T-cell (primary cell): ENCODE results near the gene AFAP1L1. TPM values are rescaled to one million over a fixed set of nuclear protein-coding genes. Genes with fewer than 3 reads are reported as not detected.

Source experiments
- ATAC-seq, 4 experiments: fragments of 200-7000 bp in 3 of 4; fragments of 150-1000 bp in 1 of 4; cut with Tn5 transposase; replicated peaks in 1 of 4; 1 replicate in 3 of 4; 2 replicates in 1 of 4; pipeline ENCODE4 v1.10.0; 2021; ENCODE audit warnings: moderate library complexity in 3 of 4, mild to moderate bottlenecking in 2 of 4, moderate number of reproducible peaks in 1 of 4
- CTCF ChIA-PET, 2 donors: fragments of 300-600 bp; sonication (Branson Sonifier 250); formaldehyde crosslinking; loops; one replicate each; lab custom pipeline; 2022; ENCODE audit warnings: antibody characterized with exemption in 2 of 2; lab: Charles Lee
- POLR2A ChIA-PET, 2 donors: fragments of 300-600 bp; sonication (Branson Sonifier 250); formaldehyde crosslinking; loops; one replicate each; lab custom pipeline; 2022; ENCODE audit warnings: antibody characterized with exemption in 2 of 2; lab: Charles Lee
- DNase-seq, 35 experiments: peaks; one replicate each; pipeline versions ENCODE4 v3.0.0 to v3.0.0-alpha.2; 2013 to 2023
- H3K27ac ChIP-seq: one replicate; pipeline ENCODE4 v1.5.1; 2013; ENCODE audit warnings: low read length
- H3K27me3 ChIP-seq, 2 experiments: replicated peaks in 1 of 2; 1 replicate in 1 of 2; 2 replicates in 1 of 2; pipeline versions ENCODE4 v1.6.1 to v1.7.0; 2013; ENCODE audit warnings: low read length in 1 of 2, mixed read lengths in 1 of 2; ENCODE audit not compliant: control insufficient read depth in 2 of 2, insufficient read depth in 2 of 2; ENCODE audit errors: extremely low read depth in 1 of 2
- H3K36me3 ChIP-seq, 2 donors: 1 replicate in 1 of 2; 2 replicates in 1 of 2; pipeline versions ENCODE4 v1.6.1 to v1.7.0; 2013; ENCODE audit warnings: low read length in 1 of 2; ENCODE audit not compliant: control insufficient read depth in 2 of 2, insufficient read depth in 1 of 2; ENCODE audit errors: extremely low read depth in 1 of 2
- H3K4me1 ChIP-seq, 2 experiments: 1 replicate in 1 of 2; 2 replicates in 1 of 2; pipeline versions ENCODE4 v1.6.1 to v1.7.0; 2013; ENCODE audit warnings: low read length in 2 of 2, mixed read lengths in 1 of 2; ENCODE audit not compliant: insufficient read depth in 2 of 2, control insufficient read depth in 1 of 2; ENCODE audit errors: extremely low read depth in 1 of 2
- H3K4me3 ChIP-seq, 2 donors: 1 replicate in 1 of 2; 2 replicates in 1 of 2; pipeline versions ENCODE4 v1.5.1 to v1.7.0; 2013; ENCODE audit warnings: mild to moderate bottlenecking in 2 of 2, low read length in 1 of 2, moderate library complexity in 1 of 2; ENCODE audit not compliant: control insufficient read depth in 1 of 2; ENCODE audit errors: extremely low read depth in 1 of 2
- H3K9me3 ChIP-seq: 2 replicates; pipeline ENCODE4 v1.7.0; 2013
- H3K27ac Mint-ChIP-seq, 2 donors: one replicate each; pipeline ENCODE4 v1.8.0; 2020 to 2021; ENCODE audit warnings: mild to moderate bottlenecking in 2 of 2, mixed read lengths in 2 of 2
- H3K27me3 Mint-ChIP-seq, 2 donors: one replicate each; pipeline ENCODE4 v1.8.0; 2021 to 2022; ENCODE audit warnings: mixed read lengths in 2 of 2
- H3K36me3 Mint-ChIP-seq: one replicate; pipeline ENCODE4 v1.8.0; 2021; ENCODE audit warnings: mixed read lengths
- H3K4me1 Mint-ChIP-seq, 3 donors: one replicate each; pipeline ENCODE4 v1.8.0; 2020 to 2022; ENCODE audit warnings: mixed read lengths in 3 of 3, mild to moderate bottlenecking in 1 of 3
- H3K4me3 Mint-ChIP-seq, 3 donors: one replicate each; pipeline ENCODE4 v1.8.0; 2020 to 2022; ENCODE audit warnings: mild to moderate bottlenecking in 3 of 3, mixed read lengths in 3 of 3, moderate library complexity in 3 of 3
- H3K9me3 Mint-ChIP-seq, 3 donors: one replicate each; pipeline ENCODE4 v1.8.0; 2020 to 2022; ENCODE audit warnings: mixed read lengths in 3 of 3
- WGBS: methylation state at CpG from one replicate; pipeline ENCODE4 v1.1.5; 2013; ENCODE audit warnings: missing lambda C conversion rate; ENCODE audit not compliant: insufficient coverage; 5-methylcytosine and 5-hydroxymethylcytosine counted together
- total RNA-seq, 35 experiments: library from RNA in 6 of 35; stranded (reverse) in 6 of 35; fragments of 120-200 nt in 1 of 35; gene quantifications; one replicate each; pipeline versions ENCODE4 v1.2.1 to v1.2.4 and lab custom pipeline; 2013 to 2026

The AFAP1L1 gene
- total RNA-seq, 5 donors from 2014 or later (not counting 1 experiment from before 2014, with no cell fraction given) = 0.20 to 0.99 (median 0.50) TPM

GRCh38 chr5:149319174-149319573 is 47.5 kb downstream of the AFAP1L1 start:
- peaks cover 0 to 4% (median 0%) of the 10 kb centered on the region in 3 donors for H3K9me3 Mint-ChIP-seq

DNA sequence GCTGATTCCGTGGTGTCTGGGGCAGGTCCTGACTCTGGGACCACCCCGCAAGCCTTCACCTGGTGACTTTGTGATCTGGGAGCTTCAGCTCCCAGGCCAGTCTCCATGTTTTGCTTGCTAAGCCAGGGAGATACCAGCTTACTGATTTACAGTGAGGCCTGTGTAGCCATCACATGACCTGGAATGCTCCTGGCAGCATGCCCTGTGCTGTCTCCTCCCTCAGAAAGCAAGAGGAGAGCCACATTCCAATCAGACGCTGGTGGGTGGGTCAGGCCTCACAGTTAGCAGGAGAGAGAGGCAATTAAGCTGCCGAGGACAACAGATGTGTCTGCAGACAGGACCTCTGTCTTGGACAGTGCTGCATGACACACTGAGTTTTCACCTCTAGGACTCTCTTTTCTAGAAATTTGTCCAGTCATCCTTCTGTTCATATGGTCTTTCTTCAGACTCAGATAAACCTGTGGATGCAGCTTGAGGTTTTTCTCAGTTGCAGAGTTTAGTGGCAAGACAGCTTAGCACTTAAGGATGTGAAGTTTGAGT is 49.2 kb downstream of the AFAP1L1 start:
- Mint-ChIP-seq H3K27ac (no peak overlapping the region), H3K36me3 (no peaks in the 10 kb centered on the region), H3K27me3 (no peaks in the 10 kb centered on the region), H3K9me3 (peaks cover 0 to 5% (median 0%) of the 10 kb centered on the region in 3 donors), H3K4me3 (no peak overlapping the region), H3K4me1 (peaks cover 0 to 3% (median 3%) of the 10 kb centered on the region in 3 donors)
- peaks cover 0 to 3% of the 10 kb centered on the region in 2 experiments for H3K4me1 ChIP-seq
- no peaks in the 10 kb centered on the region for H3K9me3 ChIP-seq
- POLR2A ChIA-PET = interaction anchor here in 1 of 2 donors (0.7 kb wide), 1 partner anchor 38 kb away, joined by 3 read pairs; no protein-coding TSS in a partner anchor
- no peak overlapping the region for H3K4me3 ChIP-seq
- 78% methylated on average over 4 of the region's 4 CpGs for WGBS
- no peak overlapping the region for H3K27ac ChIP-seq
- DNase-seq (no peak), ATAC-seq (no peak)
- H3K27me3 ChIP-seq = no peaks in the 10 kb centered on the region
- no peaks in the 10 kb centered on the region for H3K36me3 ChIP-seq
- CTCF ChIA-PET = interaction anchor here (0.6 to 4.2 kb wide), 10 partner anchors 20 to 125 kb away, joined by 3 to 19 read pairs (median 4); no protein-coding TSS in a partner anchor

More at GRCh38 chr5:149319174-149319573, 47.5 kb downstream of the AFAP1L1 start:
- Histone ChIP-seq H3K27me3 (no peaks in the 10 kb centered on the region), H3K4me1 (peaks cover 0 to 3% of the 10 kb centered on the region in 2 experiments), H3K27ac (no peak overlapping the region), H3K4me3 (no peak overlapping the region), H3K36me3 (no peaks in the 10 kb centered on the region), H3K9me3 (no peaks in the 10 kb centered on the region)
- Mint-ChIP-seq H3K36me3 (no peaks in the 10 kb centered on the region), H3K27me3 (no peaks in the 10 kb centered on the region), H3K4me3 (no peak overlapping the region), H3K4me1 (peaks cover 0 to 3% (median 3%) of the 10 kb centered on the region in 3 donors), H3K27ac (no peak overlapping the region)
- 100% methylated on average over 2 of the region's 3 CpGs for WGBS
- ChIA-PET CTCF (interaction anchor here (0.6 to 4.2 kb wide), 8 partner anchors 22 to 126 kb away, joined by 3 to 19 read pairs (median 6); partner anchors contain the start of gene GRPEL2 (in 1 of the 2)), POLR2A (no interaction called here)
- ATAC-seq (no peak), DNase-seq (no peak)

DNA sequence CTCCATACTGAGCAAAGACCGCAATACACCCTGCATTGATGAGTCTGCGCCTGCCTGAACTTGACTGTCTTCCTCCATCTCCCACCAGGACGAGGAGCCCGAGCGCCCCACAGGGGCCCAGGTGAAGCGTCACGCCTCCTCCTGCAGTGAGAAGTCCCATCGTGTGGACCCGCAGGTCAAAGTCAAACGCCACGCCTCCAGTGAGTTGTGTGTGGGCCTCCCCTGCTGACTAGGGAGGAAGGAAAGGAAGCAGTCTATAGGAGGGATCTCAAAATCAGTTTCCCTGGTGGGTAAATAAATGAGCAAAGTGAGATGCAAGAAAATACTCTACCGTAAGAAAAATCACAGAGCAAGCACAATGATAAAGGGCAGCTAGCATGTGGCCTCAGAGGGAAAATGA is 50.9 kb downstream of the AFAP1L1 start:
- peaks cover 0 to under 1% of the 10 kb centered on the region in 2 experiments for H3K4me1 ChIP-seq
- H3K27ac ChIP-seq = no peak overlapping the region
- Mint-ChIP-seq H3K27ac (no peak overlapping the region), H3K4me1 (no peaks in the 10 kb centered on the region), H3K27me3 (no peaks in the 10 kb centered on the region), H3K9me3 (peaks cover 0 to 5% (median 0%) of the 10 kb centered on the region in 3 donors), H3K4me3 (no peak overlapping the region), H3K36me3 (no peaks in the 10 kb centered on the region)
- DNase-seq (no peak), ATAC-seq (no peak)
- H3K4me3 ChIP-seq = no peak overlapping the region
- ChIA-PET CTCF (interaction anchor here (1.0 to 4.2 kb wide), 5 partner anchors 45 to 117 kb away, joined by 3 to 19 read pairs (median 4); no protein-coding TSS in a partner anchor), POLR2A (interaction anchor here in 1 of 2 donors (0.6 to 0.9 kb wide), 2 partner anchors 10 to 35 kb away, joined by 4 to 9 read pairs; partner anchors contain the start of gene PCYOX1L)
- no peaks in the 10 kb centered on the region for H3K27me3 ChIP-seq
- WGBS = 95% methylated on average over 11 of the region's 12 CpGs
- H3K9me3 ChIP-seq = no peaks in the 10 kb centered on the region
- H3K36me3 ChIP-seq = no peaks in the 10 kb centered on the region

GRCh38 chr5:149323210-149323609 is 51.6 kb downstream of the AFAP1L1 start:
- H3K4me1 Mint-ChIP-seq = no peaks in the 10 kb centered on the region
- ATAC-seq (no peak), DNase-seq (no peak)
- CTCF ChIA-PET = interaction anchor here (0.6 to 1.2 kb wide), 5 partner anchors 45 to 117 kb away, joined by 3 to 4 read pairs (median 3); no protein-coding TSS in a partner anchor
- H3K27me3 ChIP-seq = no peaks in the 10 kb centered on the region
- peaks cover 0 to 5% (median 0%) of the 10 kb centered on the region in 3 donors for H3K9me3 Mint-ChIP-seq
- H3K4me3 Mint-ChIP-seq = no peak overlapping the region
- no peak overlapping the region for H3K27ac Mint-ChIP-seq
- H3K36me3 Mint-ChIP-seq = no peaks in the 10 kb centered on the region
- H3K27ac ChIP-seq = no peak overlapping the region
- no peaks in the 10 kb centered on the region for H3K4me1 ChIP-seq
- no peaks in the 10 kb centered on the region for H3K27me3 Mint-ChIP-seq
- H3K4me3 ChIP-seq = no peak overlapping the region
- POLR2A ChIA-PET = interaction anchor here in 1 of 2 donors (0.9 kb wide), 1 partner anchor 34 kb away, joined by 9 read pairs; the partner anchor contains the start of gene PCYOX1L
- no peaks in the 10 kb centered on the region for H3K9me3 ChIP-seq
- no peaks in the 10 kb centered on the region for H3K36me3 ChIP-seq

DNA sequence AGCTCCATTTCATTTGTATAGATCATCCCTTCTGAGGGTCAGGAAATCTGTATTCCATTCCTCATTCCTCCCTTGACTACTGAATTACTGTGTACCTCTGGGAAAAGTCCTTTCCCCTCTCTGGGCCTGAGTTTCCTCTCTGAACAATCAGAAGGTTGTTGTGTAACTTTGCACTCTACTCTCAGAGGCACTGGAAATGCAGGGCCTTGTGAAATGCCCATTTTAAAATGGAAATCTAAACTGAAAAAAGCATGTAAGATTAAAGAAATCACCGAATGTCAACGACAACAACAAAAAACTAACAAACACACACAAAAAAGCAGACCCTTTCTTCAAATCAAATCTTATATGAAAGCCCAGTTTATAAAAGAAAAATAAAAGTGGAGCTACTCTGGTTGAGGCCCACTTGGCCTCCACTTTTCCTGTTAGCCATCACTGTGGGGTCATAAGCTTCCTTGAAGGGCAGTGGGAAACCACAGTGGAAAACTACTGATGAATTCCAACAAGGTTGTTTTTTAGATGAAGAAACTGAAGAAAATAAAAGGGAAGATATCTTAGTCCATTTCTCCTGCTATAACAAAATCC is 52.1 kb downstream of the AFAP1L1 start:
- Histone ChIP-seq H3K9me3 (no peaks in the 10 kb centered on the region), H3K27ac (no peak overlapping the region), H3K27me3 (no peaks in the 10 kb centered on the region), H3K4me1 (no peaks in the 10 kb centered on the region), H3K36me3 (no peaks in the 10 kb centered on the region), H3K4me3 (no peak overlapping the region)
- POLR2A ChIA-PET = interaction anchor here in 1 of 2 donors (0.9 kb wide), 1 partner anchor 34 kb away, joined by 9 read pairs; the partner anchor contains the start of gene PCYOX1L
- Mint-ChIP-seq H3K9me3 (peaks cover 0 to 5% (median 0%) of the 10 kb centered on the region in 3 donors), H3K27ac (no peak overlapping the region), H3K36me3 (no peaks in the 10 kb centered on the region), H3K4me3 (no peak overlapping the region), H3K27me3 (no peaks in the 10 kb centered on the region), H3K4me1 (no peaks in the 10 kb centered on the region)
- ATAC-seq (no peak), DNase-seq (no peak)
- CTCF ChIA-PET = interaction anchor here (0.6 to 1.2 kb wide), 6 partner anchors 29 to 116 kb away, joined by 3 to 4 read pairs (median 3); no protein-coding TSS in a partner anchor
- WGBS = no CpG with 5 or more reads among the region's 2 CpGs

GRCh38 chr5:149324641-149325040 is 53.0 kb downstream of the AFAP1L1 start:
- Mint-ChIP-seq H3K36me3 (no peaks in the 10 kb centered on the region), H3K9me3 (peaks cover 0 to 5% (median 0%) of the 10 kb centered on the region in 3 donors), H3K4me1 (no peaks in the 10 kb centered on the region), H3K27me3 (no peaks in the 10 kb centered on the region), H3K4me3 (no peak overlapping the region), H3K27ac (no peak overlapping the region)
- no peaks in the 10 kb centered on the region for H3K36me3 ChIP-seq
- H3K4me3 ChIP-seq = no peak overlapping the region
- H3K27ac ChIP-seq = no peak overlapping the region
- no peak for DNase-seq
- POLR2A ChIA-PET = no interaction called here
- no peak for ATAC-seq
- H3K27me3 ChIP-seq = no peaks in the 10 kb centered on the region
- 80% methylated on average over 1 of the region's 2 CpGs for WGBS
- no peaks in the 10 kb centered on the region for H3K9me3 ChIP-seq
- CTCF ChIA-PET = interaction anchor here in 1 of 2 donors (1.0 kb wide), 1 partner anchor 115 kb away, joined by 4 read pairs; no protein-coding TSS in a partner anchor
- no peaks in the 10 kb centered on the region for H3K4me1 ChIP-seq
